ENCODE measurements around the gene ANKMY1.

The ANKMY1 gene, protein sequence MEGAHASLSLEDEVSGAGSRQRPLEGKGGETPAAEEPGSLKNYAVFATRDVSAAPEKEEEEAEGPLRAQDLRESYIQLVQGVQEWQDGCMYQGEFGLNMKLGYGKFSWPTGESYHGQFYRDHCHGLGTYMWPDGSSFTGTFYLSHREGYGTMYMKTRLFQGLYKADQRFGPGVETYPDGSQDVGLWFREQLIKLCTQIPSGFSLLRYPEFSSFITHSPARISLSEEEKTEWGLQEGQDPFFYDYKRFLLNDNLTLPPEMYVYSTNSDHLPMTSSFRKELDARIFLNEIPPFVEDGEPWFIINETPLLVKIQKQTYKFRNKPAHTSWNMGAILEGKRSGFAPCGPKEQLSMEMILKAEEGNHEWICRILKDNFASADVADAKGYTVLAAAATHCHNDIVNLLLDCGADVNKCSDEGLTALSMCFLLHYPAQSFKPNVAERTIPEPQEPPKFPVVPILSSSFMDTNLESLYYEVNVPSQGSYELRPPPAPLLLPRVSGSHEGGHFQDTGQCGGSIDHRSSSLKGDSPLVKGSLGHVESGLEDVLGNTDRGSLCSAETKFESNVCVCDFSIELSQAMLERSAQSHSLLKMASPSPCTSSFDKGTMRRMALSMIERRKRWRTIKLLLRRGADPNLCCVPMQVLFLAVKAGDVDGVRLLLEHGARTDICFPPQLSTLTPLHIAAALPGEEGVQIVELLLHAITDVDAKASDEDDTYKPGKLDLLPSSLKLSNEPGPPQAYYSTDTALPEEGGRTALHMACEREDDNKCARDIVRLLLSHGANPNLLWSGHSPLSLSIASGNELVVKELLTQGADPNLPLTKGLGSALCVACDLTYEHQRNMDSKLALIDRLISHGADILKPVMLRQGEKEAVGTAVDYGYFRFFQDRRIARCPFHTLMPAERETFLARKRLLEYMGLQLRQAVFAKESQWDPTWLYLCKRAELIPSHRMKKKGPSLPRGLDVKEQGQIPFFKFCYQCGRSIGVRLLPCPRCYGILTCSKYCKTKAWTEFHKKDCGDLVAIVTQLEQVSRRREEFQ

DNA sequence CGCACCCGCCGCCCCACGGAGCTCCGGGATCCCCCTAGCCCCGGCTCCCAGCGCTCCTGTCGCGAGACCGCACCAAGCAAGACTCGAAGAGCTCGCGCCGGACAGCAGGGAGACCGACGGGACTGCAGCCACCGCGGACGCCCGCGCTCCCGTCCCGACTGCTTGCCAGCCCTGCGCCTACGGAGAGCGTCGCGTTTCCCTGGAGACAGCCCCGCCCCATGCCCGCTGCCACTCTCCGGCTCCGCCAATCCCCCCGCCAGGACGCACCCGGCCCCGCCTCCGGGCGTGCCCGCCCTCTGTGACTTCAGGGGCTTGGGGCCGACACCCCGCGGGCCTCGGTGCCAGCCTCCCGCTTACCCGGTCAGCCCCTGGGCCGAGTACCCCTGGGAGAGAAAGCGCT, at the start of gene ANKMY1:
ANKMY1 (minus strand) TSS at position 181 of the 400 bp plus-strand sequence. CDS start 653 bp downstream, outside the sequence.
- DNase-seq = no peak

DNA sequence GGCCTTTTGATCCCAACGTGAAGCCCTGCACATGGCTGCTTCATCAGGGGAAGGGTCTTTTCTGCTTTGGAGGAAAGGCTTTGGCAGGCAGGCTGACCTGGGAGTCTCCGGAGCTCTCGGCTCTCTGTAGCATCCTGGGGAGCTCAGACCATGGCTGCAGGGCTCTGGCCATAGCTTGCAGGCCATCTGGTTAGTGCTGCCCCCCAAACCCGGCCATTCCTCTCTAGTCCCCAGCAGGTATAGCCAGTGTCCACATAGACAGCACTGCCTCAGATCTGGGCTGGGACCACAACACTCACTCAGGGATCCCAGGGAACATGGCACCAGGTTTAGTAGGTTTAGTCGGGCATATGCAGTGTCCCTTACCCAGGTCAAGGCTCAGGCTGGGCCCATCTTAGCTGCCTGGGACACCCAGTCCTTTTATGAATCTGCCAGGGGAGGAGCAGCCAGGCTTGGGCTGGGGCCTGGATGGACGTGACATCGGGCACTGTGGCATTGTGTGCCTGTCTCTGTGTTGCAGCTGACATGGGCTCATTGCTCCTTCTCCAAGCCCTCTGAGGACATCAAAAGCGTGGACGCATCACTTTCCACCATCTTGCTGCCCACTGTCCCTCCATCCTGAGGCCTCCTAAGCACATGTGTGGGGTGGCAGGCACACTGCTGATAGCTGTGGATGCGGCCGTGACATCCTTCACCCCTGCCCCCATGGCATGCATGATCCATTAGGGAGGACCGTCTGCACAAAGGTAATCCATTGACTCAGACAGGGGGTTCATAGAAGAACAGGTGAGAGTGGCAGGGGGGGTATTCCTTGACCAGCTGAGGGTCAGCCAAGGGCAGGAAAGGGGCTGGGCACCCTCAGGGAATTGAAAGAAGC, 48.3 kb upstream of the ANKMY1 start:
- DNase-seq = no peak

DNA sequence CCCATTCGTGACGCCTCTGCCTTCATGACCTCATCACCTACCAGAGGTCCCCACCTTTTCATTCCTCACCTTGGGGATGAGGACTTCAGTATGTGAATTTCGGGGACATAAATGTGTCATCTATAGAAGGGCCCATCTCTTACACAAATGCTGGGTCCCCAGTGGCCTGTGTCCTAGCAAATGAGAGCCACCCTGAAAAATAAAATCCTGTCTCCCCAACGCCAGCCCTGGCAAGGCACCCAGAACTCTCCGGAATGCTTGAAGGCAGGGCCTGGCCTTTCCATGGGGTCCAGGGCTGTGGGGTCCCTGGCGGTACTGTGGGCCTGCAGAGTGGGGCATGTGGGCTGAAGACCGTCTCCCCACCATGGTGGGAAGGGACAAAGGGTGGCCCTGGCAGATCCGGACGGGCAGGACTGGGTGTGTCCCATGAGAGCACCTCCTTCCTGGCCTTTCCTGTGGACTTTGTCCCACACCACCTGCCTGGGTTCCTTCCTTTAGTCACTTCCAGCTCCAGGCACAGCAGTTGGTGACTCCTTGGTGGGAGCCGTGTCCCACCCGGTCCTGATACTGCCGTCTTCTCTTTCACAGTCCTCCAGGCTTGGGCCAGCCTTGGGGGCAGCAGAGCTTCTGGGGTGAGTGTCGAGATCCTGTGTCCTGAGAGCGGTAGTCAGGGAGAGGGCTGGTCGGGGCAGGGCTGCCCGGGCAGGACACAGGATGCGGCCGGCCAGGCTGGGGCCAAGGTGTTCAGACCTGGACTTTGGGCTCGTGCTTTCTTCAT, 47.3 kb upstream of the ANKMY1 start:
- no peak for DNase-seq

DNA sequence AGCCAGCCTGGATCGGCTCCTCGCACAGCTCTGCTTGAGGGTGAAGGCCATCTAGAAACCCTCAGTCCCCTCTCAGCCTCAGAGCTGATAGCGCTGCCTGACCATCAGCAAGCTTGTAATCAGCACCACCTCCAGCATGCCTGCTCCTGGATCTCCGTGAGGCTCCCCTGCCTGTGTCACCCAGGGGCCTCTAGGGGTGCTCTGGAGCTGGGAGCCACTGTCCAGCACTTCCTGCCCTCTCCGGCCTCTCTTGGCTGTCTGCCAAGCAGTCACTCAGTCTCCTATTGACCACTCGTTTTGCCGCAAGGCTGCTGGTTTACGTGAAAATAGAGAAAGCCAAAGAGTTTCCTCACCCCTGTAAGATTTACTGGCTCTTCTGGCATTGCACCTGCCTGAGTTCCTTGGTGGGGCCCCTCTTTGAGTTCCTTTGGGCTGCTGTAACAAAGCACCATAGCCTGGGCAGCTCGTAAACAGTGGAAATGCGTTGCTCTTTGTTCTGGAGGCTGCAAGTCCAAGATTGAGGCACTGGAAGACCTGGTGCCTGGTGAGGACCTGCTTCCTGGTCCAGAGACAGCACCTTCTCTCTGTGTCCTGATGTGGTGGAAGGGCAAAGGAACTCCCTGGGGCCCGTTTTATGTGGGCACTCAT, 46.6 kb upstream of the ANKMY1 start:
- DNase-seq = peak; percentile 50

DNA sequence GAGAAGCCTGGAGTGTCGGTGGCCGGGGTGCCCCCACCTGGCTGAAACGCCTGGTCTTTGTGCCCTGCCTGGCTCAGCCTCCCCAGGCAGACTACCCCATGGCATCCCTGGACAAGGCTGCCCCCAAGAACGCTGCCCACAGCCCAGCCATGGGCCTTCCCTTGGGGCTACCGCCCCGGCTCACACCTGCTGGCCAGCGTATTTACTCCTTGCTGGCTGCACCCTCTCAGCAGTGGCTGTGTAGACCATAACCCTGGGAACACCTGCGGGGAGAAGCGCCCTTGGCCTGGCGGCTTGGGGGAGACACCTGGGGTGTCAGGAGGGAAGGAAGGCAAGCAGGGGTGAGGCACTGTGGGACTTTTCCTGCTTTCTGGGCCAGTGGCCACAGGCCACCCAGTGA, 46.1 kb upstream of the ANKMY1 start:
- no peak for DNase-seq

GRCh38 chr2:240603081-240603835, 45.5 kb upstream of the ANKMY1 start:
- DNase-seq = no peak

DNA sequence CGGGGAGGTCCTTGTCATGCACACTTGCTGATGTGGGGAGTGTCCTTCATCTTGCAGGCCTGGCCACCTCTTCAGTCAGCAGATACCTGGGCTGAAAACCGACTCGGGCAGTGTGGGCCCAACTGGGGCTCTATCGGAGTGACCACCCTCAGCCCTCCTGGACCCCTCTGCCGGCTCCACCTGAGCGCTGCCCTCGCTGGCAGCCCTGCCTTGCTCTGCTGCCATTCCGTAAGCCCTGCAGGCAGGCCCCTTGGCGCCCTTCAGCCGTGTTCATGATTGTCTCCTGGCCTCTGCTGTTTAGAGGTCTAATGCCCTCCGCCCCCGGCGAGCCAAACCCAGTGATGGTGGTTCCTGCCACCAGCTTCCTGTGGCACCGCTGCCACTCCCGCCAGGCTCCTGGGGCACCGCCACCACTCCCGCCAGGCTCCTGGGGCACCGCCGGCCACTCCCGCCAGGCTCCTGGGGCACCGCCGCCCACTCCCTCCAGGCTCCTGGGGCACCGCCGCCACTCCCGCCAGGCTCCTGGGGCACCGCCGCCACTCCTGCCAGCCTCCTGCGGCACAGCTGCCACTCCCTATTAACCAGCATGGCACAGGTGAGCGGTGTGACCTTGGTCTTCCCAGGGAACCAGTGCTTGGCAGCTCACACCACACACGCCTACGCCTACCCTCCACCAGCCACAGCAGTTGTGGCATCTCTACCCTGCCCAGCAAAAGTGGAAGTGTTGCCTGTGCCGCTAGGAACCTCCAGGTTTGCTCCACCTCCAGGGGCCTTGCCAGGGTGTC, 44.7 kb upstream of the ANKMY1 start:
- DNase-seq = no peak

GRCh38 chr2:240601831-240602160, 44.0 kb upstream of the ANKMY1 start:
- no peak for DNase-seq

GRCh38 chr2:240601061-240601830, 43.5 kb upstream of the ANKMY1 start:
- DNase-seq = no peak

DNA sequence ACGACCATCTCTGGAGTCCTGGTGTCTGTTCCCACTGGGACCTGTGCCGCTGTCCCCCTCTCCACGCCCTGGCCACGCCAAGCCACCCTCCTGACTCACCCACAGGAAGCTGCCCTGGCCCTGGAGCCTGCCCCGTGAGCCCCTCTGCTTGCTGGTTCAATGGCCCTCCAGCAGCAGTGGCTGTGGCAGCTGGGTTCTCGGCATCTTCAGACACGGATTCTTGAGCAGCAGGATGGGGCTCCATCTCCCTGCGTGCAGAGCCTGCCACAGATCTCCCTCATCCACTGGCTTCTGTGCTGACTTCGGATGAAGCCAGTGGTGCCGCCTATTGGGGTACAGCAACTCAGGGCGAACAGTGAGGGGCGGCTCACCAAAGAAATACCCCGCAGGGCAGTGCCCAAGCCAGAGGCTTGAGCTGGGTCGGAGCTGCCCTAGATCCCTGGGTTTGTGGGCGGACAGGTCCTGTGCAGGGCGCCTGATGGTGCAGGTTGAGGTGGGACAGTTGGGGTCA, 42.7 kb upstream of the ANKMY1 start:
- DNase-seq = no peak

DNA sequence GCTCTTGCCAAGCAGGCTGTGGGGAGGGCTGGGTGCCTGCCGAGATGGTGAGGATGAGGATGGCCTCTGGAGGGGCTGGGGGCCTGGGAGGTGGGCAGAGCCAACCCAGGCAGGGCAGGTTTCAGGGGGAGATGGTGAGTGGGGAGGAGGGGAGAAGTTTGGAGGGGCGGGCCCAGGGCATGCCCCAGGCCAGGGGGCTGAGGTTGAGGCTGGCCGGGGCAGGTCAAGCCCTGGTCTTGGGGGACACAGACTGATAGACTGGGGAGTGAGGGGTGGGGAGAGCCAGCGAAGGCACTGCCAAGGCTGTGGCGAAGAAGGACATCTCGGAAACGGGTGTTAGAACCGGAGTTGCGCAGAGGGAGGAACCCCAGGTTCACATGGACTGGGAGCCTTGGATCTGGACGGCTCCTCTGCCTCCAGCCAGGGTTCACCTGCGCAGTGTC, 41.4 kb upstream of the ANKMY1 start:
- DNase-seq = no peak

DNA sequence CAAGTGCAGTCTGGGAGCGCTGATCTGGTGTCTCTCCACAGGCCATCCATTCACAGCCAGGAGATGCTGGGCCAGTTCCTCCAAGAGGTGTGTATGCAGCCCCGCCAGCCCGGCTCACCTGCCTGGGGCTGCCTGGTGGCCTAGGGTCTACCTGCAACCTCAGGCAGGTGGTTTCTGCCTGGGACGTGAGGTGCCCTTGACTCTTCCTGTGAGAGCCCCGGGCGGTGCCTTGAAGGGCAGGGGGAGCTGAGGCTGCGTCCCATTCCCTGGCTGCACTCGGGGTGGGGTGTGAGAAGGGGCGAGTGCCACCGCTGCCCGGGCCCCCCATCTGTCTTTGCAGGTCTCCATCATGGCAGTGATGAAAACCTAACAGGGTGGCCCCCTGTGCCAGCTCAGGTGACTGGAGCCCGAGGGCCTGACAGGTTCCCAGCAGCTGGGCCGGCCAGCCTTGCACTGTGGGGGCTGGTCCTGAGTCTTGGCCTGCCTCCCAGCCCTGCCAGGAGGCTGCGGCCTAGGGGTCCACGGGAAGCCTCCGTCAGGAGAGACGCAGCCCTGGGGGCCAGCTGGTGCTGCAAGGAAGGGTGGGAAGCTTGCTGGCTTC, 40.6 kb upstream of the ANKMY1 start:
- DNase-seq = no peak

DNA sequence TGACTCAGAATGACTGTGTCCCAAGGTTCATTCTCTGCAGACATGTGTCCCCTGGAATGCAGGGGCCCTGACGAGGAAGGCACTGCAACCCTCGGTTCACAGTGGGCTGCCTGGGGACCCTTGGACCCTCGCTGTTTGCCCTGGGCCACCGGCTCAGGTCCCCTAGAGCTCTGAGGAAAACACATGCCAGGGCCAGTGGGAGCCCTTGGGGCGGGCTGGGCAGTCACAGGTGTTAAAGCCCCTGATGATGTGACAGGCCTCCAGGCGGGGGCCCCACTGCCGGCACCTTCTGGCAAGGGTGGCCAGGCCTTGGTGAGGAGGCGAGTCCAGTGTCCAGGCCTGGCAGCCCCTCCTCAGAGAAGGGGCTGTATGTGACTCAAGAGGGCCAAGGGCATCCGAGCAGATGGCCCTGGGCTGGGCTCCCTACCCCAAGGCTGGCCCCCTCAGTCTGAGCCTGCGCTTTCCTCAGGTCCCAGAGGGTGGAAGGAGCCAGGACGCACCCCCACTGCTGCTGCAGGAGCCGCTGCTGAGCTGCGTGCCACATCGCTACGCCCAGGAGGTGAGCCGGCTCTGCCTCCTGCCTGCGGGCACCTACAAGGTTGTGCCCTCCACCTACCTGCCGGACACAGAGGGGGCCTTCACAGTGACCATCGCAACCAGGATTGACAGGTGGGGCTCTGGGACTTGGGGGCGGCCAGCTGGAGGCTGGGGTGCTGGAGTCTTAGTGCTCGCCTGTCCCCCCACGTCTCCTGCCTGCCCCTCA, 39.8 kb upstream of the ANKMY1 start:
- no peak for DNase-seq

DNA sequence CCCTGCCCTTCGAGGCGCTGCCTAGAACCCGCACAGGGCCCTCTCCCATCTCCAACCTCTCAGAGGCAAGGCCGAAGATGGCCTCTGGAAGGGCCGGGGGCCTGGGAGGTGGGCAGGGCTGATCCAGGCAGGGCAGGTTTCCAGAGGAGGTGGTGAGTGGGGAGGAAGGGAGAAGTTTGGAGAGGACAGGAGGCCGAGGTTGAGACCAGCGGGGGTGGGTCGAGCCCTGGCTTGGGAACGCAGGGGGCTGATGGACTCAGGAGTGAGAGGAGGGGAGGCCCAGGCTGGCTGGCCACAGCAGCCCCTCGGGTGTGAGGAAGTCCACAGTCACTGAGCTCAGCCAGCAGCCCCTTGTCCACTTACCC, 39.2 kb upstream of the ANKMY1 start:
- DNase-seq = no peak

- no peak for DNase-seq
These were observed 38.7 kb upstream of the ANKMY1 start for GRCh38 chr2:240596491-240596931.

- DNase-seq = no peak
These were observed 38.3 kb upstream of the ANKMY1 start for GRCh38 chr2:240596080-240596460.

- peak; percentile 63 for DNase-seq
These were observed 37.7 kb upstream of the ANKMY1 start for GRCh38 chr2:240595381-240596079.

Data from NCI-H82 (cell line).